ENCODE measurements around the gene ABTB1.
"Not testable (repeated sequence)": the region's sequence is repeated elsewhere in the genome, so short reads cannot be mapped to it uniquely, and the experiment has no call there.

ABTB1 gene

GRCh38 chr3:127644641-127645370 is 27.9 kb upstream of the ABTB1 start:
- Mint-ChIP-seq H3K9me3 (no peaks in the 10 kb centered on the region), H3K27ac (no peak overlapping the region), H3K27me3 (no peaks in the 10 kb centered on the region), H3K4me3 (no peak overlapping the region), H3K4me1 (no peaks in the 10 kb centered on the region)
- DNase-seq, result no peak
- ATAC-seq, result no peak

GRCh38 chr3:127645371-127646015 is 27.3 kb upstream of the ABTB1 start:
- H3K4me1 Mint-ChIP-seq, result no peaks in the 10 kb centered on the region
- H3K27ac Mint-ChIP-seq, result no peak overlapping the region
- ATAC-seq, result no peak
- no peak for DNase-seq
- no peaks in the 10 kb centered on the region for H3K27me3 Mint-ChIP-seq
- no peak overlapping the region for H3K4me3 Mint-ChIP-seq
- H3K9me3 Mint-ChIP-seq, result no peaks in the 10 kb centered on the region

DNA sequence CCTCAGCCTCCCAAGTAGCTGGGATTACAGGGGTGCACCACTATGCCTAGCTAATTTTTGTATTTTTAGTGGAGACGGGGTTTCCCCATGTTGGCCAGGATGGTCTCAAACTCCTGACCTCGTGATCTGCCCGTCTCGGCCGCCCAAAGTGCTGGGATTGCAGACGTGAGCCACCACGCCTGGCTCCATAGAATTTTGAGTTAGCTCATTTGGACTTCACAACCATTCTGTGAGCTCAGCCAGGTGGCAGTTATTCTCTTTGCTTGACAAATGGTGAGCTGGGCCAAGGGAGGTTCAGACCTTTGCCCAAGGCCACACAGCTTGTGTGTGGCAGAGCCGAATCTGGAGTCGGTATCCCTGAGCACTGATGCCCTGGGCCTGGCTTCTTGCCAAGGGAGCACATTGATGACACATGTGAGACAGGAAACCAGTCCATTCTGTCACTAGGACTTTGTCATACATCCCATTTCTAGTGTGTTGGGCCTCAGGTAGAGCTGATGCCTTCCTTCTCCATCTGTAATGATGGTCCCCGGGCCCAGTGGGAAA is 26.2 kb upstream of the ABTB1 start:
- DNase-seq, result no peak
- Mint-ChIP-seq H3K4me3 (no peak overlapping the region), H3K9me3 (no peaks in the 10 kb centered on the region), H3K4me1 (no peaks in the 10 kb centered on the region), H3K27me3 (no peaks in the 10 kb centered on the region), H3K27ac (no peak overlapping the region)
- ATAC-seq, result no peak

GRCh38 chr3:127647166-127647844 is 25.4 kb upstream of the ABTB1 start:
- Mint-ChIP-seq H3K4me3 (no peak overlapping the region), H3K9me3 (no peaks in the 10 kb centered on the region), H3K4me1 (no peaks in the 10 kb centered on the region), H3K27me3 (no peaks in the 10 kb centered on the region), H3K27ac (no peak overlapping the region)
- no peak for DNase-seq
- no peak for ATAC-seq

- Mint-ChIP-seq H3K4me1 (no peaks in the 10 kb centered on the region), H3K27ac (no peak overlapping the region), H3K9me3 (no peaks in the 10 kb centered on the region), H3K4me3 (no peak overlapping the region), H3K27me3 (no peaks in the 10 kb centered on the region)
- DNase-seq (no peak), ATAC-seq (no peak)
Measured at GRCh38 chr3:127647845-127648204, 24.9 kb upstream of the ABTB1 start.

GRCh38 chr3:127650236-127650635 is 22.5 kb upstream of the ABTB1 start:
- ATAC-seq (no peak), DNase-seq (no peak)
- H3K4me1 Mint-ChIP-seq, result no peaks in the 10 kb centered on the region
- H3K9me3 Mint-ChIP-seq, result no peaks in the 10 kb centered on the region
- no peaks in the 10 kb centered on the region for H3K27me3 Mint-ChIP-seq
- no peak overlapping the region for H3K4me3 Mint-ChIP-seq
- no peak overlapping the region for H3K27ac Mint-ChIP-seq

DNA sequence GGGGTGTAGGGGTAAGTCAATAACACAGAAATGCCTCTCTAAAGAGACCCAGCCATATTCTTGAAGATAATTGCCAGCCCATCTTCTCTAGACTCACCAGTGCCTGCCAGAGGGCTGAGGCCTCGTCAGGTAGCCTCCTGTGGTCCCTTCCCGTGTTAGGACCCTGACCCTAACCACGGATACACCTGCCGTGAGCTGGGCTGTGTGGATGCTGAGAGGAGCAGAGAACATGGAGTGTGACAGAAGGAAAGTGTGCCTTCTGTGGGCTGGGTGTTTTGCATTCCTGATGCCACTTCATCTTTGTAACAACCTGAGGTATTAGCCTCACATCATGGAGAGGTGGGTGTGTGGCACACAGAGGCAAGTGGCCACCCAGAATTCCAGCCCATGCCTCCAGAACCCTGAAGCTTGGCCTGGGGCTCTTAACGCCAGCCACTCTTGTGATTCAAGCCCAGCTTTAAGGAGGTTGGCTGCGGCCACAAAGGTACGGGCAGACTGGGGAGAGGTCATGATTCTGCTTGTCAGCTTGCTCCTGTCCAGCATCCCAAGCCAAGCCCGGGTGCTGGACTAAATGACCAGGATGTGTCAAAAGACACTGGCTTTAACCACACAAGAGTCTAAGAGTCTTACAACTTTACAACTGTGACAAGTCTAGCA is 21.1 kb upstream of the ABTB1 start:
- DNase-seq (no peak), ATAC-seq (peak; percentile 5)
- no peaks in the 10 kb centered on the region for H3K27me3 Mint-ChIP-seq
- H3K4me3 Mint-ChIP-seq, result no peak overlapping the region
- H3K4me1 Mint-ChIP-seq, result no peaks in the 10 kb centered on the region
- no peaks in the 10 kb centered on the region for H3K9me3 Mint-ChIP-seq
- no peak overlapping the region for H3K27ac Mint-ChIP-seq

- H3K27me3 Mint-ChIP-seq, result no peaks in the 10 kb centered on the region
- no peaks in the 10 kb centered on the region for H3K9me3 Mint-ChIP-seq
- peak; percentile 75 for ATAC-seq
- no peak overlapping the region for H3K27ac Mint-ChIP-seq
- no peak overlapping the region for H3K4me3 Mint-ChIP-seq
- peak; percentile 33 for DNase-seq
- H3K4me1 Mint-ChIP-seq, result no peaks in the 10 kb centered on the region
Measured at GRCh38 chr3:127652246-127652995, 20.3 kb upstream of the ABTB1 start.

- no peaks in the 10 kb centered on the region for H3K4me1 Mint-ChIP-seq
- ATAC-seq (no peak), DNase-seq (no peak)
- H3K4me3 Mint-ChIP-seq, result no peak overlapping the region
- H3K27ac Mint-ChIP-seq, result no peak overlapping the region
- no peaks in the 10 kb centered on the region for H3K27me3 Mint-ChIP-seq
- no peaks in the 10 kb centered on the region for H3K9me3 Mint-ChIP-seq
Measured at GRCh38 chr3:127654374-127654773, 18.4 kb upstream of the ABTB1 start.

- not testable (repeated sequence) for H3K4me3 Mint-ChIP-seq, H3K4me1 Mint-ChIP-seq, ATAC-seq, H3K27me3 Mint-ChIP-seq, H3K27ac Mint-ChIP-seq, DNase-seq, H3K9me3 Mint-ChIP-seq
Measured at GRCh38 chr3:127654993-127655392, 17.8 kb upstream of the ABTB1 start.

DNA sequence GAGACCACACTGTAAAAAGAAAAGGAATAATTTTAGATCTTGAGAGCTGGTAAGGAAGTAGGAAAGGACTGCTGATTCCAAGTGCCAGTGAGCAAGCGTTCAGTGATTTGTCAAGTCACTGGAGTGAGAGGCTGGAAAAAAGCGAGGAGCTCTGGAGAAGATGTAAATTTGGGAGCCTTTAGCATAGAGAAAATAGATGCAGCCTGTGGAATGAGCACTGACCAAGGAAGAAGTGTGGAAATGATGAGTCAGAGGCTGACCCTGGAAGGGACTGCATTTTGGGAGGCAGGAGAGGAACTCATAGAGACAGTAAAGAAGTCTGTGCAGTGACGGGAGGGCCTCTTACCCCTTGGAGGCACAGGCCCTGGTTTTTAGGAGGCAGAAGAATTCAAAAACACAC is 17.1 kb upstream of the ABTB1 start:
- no peak for ATAC-seq
- DNase-seq, result no peak
- Mint-ChIP-seq H3K4me1 (no peaks in the 10 kb centered on the region), H3K27me3 (no peaks in the 10 kb centered on the region), H3K27ac (no peak overlapping the region), H3K9me3 (no peaks in the 10 kb centered on the region), H3K4me3 (no peak overlapping the region)

DNA sequence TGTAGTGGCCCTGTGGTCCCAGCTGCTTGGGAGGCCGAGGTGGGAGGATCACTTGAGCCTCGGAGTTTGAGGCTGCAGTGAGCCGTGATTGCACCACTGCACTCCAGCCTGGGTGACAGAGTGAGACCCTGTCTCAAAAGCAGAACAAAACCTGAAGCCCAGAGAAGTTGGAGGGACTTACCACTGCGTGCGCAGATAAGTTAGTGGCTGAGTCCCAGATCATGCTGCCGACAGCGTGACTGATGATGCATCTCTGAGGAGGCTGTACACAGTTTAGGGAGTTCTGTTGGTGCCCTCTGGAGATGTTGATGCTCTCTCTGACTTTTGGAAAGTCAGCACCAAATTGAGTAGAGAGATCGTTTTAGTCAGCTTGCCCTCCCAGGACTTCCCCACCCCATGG is 15.8 kb upstream of the ABTB1 start:
- Mint-ChIP-seq H3K27me3 (no peaks in the 10 kb centered on the region), H3K4me1 (no peaks in the 10 kb centered on the region), H3K9me3 (no peaks in the 10 kb centered on the region), H3K27ac (no peak overlapping the region), H3K4me3 (no peak overlapping the region)
- DNase-seq, result no peak
- no peak for ATAC-seq

GRCh38 chr3:127658234-127658633 is 14.5 kb upstream of the ABTB1 start:
- Mint-ChIP-seq H3K27ac (no peak overlapping the region), H3K9me3 (no peaks in the 10 kb centered on the region), H3K4me1 (no peaks in the 10 kb centered on the region), H3K27me3 (no peaks in the 10 kb centered on the region), H3K4me3 (no peak overlapping the region)
- ATAC-seq (no peak), DNase-seq (no peak)

DNA sequence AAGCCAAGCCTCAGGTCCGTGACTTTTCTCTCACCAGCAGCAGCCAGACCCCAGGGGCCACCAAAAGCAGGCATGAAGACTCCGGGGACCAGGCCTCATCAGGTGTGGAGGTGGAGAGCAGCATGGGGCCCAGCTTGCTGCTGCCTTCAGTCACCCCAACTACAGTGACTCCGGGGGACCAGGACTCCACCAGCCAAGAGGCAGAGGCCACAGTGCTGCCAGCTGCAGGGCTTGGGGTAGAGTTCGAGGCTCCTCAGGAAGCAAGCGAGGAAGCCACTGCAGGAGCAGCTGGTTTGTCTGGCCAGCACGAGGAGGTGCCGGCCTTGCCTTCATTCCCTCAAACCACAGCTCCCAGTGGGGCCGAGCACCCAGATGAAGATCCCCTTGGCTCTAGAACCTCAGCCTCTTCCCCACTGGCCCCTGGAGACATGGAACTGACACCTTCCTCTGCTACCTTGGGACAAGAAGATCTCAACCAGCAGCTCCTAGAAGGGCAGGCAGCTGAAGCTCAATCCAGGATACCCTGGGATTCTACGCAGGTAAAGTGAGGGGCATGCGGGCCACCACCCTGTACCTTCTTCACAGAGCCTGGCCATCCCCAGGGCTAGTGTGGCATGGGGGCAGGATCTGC is 12.0 kb upstream of the ABTB1 start:
- H3K27me3 Mint-ChIP-seq, result no peaks in the 10 kb centered on the region
- no peaks in the 10 kb centered on the region for H3K4me1 Mint-ChIP-seq
- no peak overlapping the region for H3K4me3 Mint-ChIP-seq
- ATAC-seq (no peak), DNase-seq (no peak)
- no peaks in the 10 kb centered on the region for H3K9me3 Mint-ChIP-seq
- H3K27ac Mint-ChIP-seq, result no peak overlapping the region

- ATAC-seq (no peak), DNase-seq (no peak)
- H3K4me1 Mint-ChIP-seq, result no peaks in the 10 kb centered on the region
- H3K9me3 Mint-ChIP-seq, result no peaks in the 10 kb centered on the region
- peak overlapping the region in 1 of 2 donors; percentile 68 for H3K27ac Mint-ChIP-seq
- H3K4me3 Mint-ChIP-seq, result no peak overlapping the region
- no peaks in the 10 kb centered on the region for H3K27me3 Mint-ChIP-seq
Measured at GRCh38 chr3:127661600-127661999, 11.2 kb upstream of the ABTB1 start.

Data from stimulated activated naive CD8-positive, alpha-beta T cell treated with anti-CD3 and anti-CD28 coated beads, Interleukin-15, amount 100 ng/mL, for 72 hours (primary cell).